Tracheal epithelial cell (primary cell): ENCODE data around the gene CWC15. TPM values are rescaled to one million over a fixed set of nuclear protein-coding genes. Genes with fewer than 3 reads are reported as not detected.

Source experiments
- total RNA-seq: library from RNA; depleted of rRNA; stranded (reverse); fragments of >200 nt; gene quantifications from 2 replicates; pipeline ENCODE4 v1.2.1, GENCODE V29; 2014

CWC15 gene
- 33.0 and 36.4 TPM in 2 replicates for total RNA-seq

GRCh38 chr11:94973099-94973968 lies at the start of gene CWC15, which contains the start of gene KDM4D:
CWC15 (minus strand) TSS chr11:94973556; CDS start chr11:94972185, 1,371 bp downstream.
KDM4D (plus strand) TSS chr11:94973709; CDS start chr11:94997373, 23,664 bp downstream.

Other genes with a start within 250 kb of the CWC15 start
- 64.3 and 109 TPM in 2 replicates for gene AMOTL1, start 205.2 kb downstream of the CWC15 start, total RNA-seq
- gene KDM4D, start 153 bp upstream of the CWC15 start, total RNA-seq = 0.24 and 1.1 TPM in 2 replicates
- not detected in 2 replicates for gene KDM4E, start 51.7 kb upstream of the CWC15 start, total RNA-seq
- not detected in 2 replicates for gene KDM4F, start 75.9 kb upstream of the CWC15 start, total RNA-seq
- gene SRSF8, start 93.4 kb upstream of the CWC15 start, total RNA-seq = 16.1 and 21.7 TPM in 2 replicates
- gene ENDOD1, start 116.3 kb upstream of the CWC15 start, total RNA-seq = 99.7 and 102 TPM in 2 replicates